ENCODE measurements around the gene STAC2. TPM values are rescaled to one million over a fixed set of nuclear protein-coding genes. Genes with fewer than 3 reads are reported as not detected.
"Not testable (repeated sequence)": the region's sequence is repeated elsewhere in the genome, so short reads cannot be mapped to it uniquely, and the experiment has no call there.

STAC2 gene, protein sequence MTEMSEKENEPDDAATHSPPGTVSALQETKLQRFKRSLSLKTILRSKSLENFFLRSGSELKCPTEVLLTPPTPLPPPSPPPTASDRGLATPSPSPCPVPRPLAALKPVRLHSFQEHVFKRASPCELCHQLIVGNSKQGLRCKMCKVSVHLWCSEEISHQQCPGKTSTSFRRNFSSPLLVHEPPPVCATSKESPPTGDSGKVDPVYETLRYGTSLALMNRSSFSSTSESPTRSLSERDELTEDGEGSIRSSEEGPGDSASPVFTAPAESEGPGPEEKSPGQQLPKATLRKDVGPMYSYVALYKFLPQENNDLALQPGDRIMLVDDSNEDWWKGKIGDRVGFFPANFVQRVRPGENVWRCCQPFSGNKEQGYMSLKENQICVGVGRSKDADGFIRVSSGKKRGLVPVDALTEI
- not detected in 2 replicates for total RNA-seq

- intact Hi-C loops (cut with micrococcal nuclease): no loop called here
These were observed at the start of gene STAC2 for GRCh38 chr17:39225308-39225958. Gene STAC2 (minus strand): TSS chr17:39225945. CDS start chr17:39225502, 443 bp downstream.

GRCh38 chr17:39271546-39271945 lies 45.8 kb upstream of the STAC2 start:
- intact Hi-C loops (cut with micrococcal nuclease): no loop called here

- intact Hi-C loops (cut with micrococcal nuclease): no loop called here
These were observed 45.2 kb upstream of the STAC2 start for GRCh38 chr17:39270923-39271322.

DNA sequence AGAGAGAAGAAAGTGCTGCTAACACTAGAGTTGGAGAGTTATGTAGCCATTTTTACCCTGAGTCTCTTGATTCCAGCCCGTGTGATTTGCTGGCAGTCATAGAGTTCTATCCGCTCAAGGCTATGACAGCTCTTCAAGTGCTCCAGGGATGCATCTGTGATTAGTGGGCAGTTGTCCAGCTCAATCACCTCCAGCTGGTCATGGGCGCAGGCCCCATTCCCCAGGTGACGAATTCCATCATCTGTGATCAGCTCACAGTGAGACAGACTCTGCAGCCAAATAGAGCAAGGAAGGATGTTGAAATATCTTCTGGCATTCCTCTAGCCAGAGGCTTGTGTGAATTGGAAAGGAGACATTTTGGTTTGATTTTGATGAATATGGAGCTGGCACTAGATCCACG lies 38.4 kb upstream of the STAC2 start:
- intact Hi-C loops (cut with micrococcal nuclease): no loop called here

GRCh38 chr17:39261286-39261685 lies 35.5 kb upstream of the STAC2 start:
- intact Hi-C loops (cut with micrococcal nuclease): no loop called here

- intact Hi-C loops (cut with micrococcal nuclease): no loop called here
These were observed 27.2 kb upstream of the STAC2 start for GRCh38 chr17:39252788-39253460.

GRCh38 chr17:39251997-39252396 lies 26.3 kb upstream of the STAC2 start:
- intact Hi-C loops (cut with micrococcal nuclease): no loop called here

- intact Hi-C loops (cut with micrococcal nuclease): not testable (repeated sequence)
These were observed 24.3 kb upstream of the STAC2 start for GRCh38 chr17:39250076-39250475.

DNA sequence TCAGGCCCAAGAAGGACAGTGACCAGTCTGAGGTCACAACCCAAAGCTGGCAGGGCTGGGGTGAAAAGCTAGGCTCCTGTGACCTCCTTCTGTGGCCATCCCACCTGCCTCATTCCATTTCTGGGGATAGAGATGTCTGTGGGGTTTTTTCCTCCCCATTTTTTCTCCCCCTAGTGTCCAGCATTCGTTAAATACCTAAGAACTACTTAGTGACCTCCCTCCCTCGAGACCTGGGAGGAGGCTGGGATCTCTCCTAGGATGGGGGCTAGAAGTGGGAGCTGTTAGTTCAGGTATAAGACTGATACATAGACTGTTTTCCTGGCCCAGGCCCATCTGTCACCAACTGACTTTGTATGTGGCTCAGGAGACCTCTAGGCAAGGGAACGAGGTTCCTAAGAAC lies 20.5 kb upstream of the STAC2 start:
- intact Hi-C loops (cut with micrococcal nuclease): no loop called here

GRCh38 chr17:39244600-39245570 lies 19.1 kb upstream of the STAC2 start:
- intact Hi-C loops (cut with micrococcal nuclease): loop anchor here (1.0 to 5.0 kb wide), 5 partner anchors 10 to 262 kb away; partner anchors contain the start of gene PLXDC1

GRCh38 chr17:39244016-39244599 lies 18.4 kb upstream of the STAC2 start:
- intact Hi-C loops (cut with micrococcal nuclease): loop anchor here (1.0 to 5.0 kb wide), 5 partner anchors 9 to 261 kb away; partner anchors contain the start of gene PLXDC1

DNA sequence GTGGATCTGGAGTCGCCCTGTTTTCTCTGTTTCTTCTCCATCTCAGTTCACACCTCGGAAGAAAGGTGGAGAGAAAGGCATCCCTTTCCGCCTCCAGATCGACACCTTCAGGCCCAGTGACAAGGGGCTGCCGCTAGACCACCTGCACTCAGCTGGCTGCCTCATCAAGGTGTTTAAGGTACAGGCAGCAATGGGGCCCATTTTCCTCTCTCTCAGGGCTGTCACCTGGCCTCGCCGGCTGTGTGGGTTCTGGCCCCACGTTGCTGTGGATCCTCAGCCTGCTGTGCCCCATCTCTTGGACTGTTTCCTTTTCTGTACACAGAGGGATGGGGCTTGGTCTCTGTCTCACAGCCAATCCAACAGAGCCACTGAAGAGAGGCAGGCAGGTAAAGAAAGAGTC lies 17.4 kb upstream of the STAC2 start:
- intact Hi-C loops (cut with micrococcal nuclease): loop anchor here (5.0 kb wide), 1 partner anchor 91 kb away; the partner anchor contains the start of gene PLXDC1

- intact Hi-C loops (cut with micrococcal nuclease): loop anchor here (5.0 kb wide), 1 partner anchor 88 kb away; the partner anchor contains the start of gene PLXDC1
These were observed 14.9 kb upstream of the STAC2 start for GRCh38 chr17:39240631-39241030.

GRCh38 chr17:39239640-39240314 lies 14.0 kb upstream of the STAC2 start:
- intact Hi-C loops (cut with micrococcal nuclease): loop anchor here (5.0 to 10.0 kb wide), 2 partner anchors 87 to 175 kb away; partner anchors contain the start of gene PLXDC1

DNA sequence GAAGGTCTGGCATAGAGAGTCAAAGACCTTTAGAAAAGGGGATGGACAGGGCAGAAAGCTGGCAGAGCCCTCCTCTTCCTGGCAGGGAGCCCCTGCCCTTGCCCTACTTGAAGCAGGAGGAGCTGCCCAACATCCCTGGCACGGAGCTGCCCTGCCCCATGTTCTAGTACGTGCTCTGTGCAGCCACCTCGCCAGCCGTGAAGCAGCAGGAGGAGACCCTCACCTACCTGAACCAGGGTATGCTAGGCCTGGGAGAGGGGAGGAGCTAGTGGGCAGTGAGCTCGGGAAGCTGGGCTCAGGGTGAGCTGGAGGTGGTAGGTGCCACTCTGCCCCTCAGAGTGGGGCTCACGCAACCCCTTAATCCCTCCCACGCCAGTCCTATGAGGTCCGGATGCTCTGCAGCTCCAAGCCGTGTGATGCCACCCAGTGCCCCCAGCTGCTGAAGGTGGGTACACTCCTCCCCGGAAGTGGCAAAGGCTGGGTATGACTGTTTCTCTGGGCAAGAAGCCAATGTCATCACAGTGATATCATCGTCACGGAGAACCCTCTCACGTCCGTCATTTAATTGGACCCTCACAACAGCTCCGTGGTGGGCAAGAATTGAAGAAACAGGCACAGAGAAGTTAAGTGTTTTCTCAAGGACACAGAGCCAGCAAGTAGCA lies 12.7 kb upstream of the STAC2 start:
- intact Hi-C loops (cut with micrococcal nuclease): loop anchor here (10.0 kb wide), 1 partner anchor 174 kb away; no protein-coding TSS in a partner anchor

- intact Hi-C loops (cut with micrococcal nuclease): loop anchor here (10.0 kb wide), 1 partner anchor 173 kb away; no protein-coding TSS in a partner anchor
These were observed 11.8 kb upstream of the STAC2 start for GRCh38 chr17:39237586-39237985.

DNA sequence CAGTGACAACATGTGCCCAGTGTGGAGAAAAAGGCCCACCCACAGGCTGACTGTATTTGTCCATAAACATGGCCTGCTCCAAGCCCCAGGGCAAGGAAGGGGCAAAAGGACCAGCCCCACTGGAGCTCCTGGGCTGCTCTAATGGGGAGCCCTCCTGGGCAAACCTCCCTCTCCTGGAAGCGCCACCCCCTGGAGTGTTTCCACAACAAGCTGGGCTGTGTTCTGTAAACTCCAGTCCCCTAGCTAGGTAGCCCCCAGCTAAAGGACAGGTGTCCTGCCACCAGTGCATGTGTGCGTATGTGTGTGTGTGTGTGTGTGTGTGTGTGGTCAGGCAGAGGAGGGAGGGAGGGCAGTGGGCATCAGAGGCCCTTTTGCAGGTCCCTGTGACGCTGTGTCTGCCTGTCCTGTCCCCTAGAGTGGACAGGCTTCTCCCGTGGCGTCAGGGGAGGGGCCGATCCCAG lies 11.3 kb upstream of the STAC2 start:
- intact Hi-C loops (cut with micrococcal nuclease): loop anchor here (10.0 kb wide), 1 partner anchor 172 kb away; no protein-coding TSS in a partner anchor

DNA sequence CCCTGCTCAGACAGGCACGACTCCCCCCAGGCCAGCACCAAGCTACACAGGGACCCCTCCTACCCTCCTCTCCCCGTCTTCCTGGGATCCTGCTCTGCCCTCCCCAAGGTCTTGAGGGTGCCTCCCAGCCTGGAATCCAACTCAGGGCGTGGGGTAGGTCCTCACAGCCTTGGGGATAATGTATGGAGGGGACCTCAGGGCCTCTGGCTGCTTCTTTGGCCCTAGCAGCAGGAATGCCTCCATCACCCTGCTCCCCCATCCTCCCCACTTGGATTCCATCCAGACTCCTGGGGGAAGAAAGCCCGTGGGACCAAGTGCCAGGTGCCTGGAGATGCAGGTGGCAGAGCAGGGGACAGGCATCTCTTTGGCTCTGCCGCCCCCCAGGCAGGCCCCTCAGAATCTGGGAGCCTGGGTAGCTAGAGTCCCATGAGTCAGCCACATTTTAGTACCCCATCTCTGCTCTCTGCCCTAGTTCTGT lies 10.7 kb upstream of the STAC2 start:
- intact Hi-C loops (cut with micrococcal nuclease): loop anchor here (10.0 kb wide), 1 partner anchor 172 kb away; no protein-coding TSS in a partner anchor

Data from T-helper 1 cell treated with Interleukin-12 subunit alpha and Interleukin-12 subunit beta and Interleukin-4 antibody, amounts not matched to agents 30 ng/mL and 1 ng/mL, for 36 hours (primary cell).